GM23338 (cell line): ENCODE data around the gene KCNMA1. TPM values are rescaled to one million over a fixed set of nuclear protein-coding genes. Genes with fewer than 3 reads are reported as not detected.

Experiments used
- ATAC-seq: fragments of 200-7000 bp; cut with Tn5 transposase; 3 replicates; pipeline ENCODE4 v1.9.1; 2020
- DNase-seq: peaks from one replicate; pipeline ENCODE4 v3.0.0-alpha.2; 2015; ENCODE audit warnings: low spot score
- H2AFZ ChIP-seq: fragments of 200-600 bp; sonication (generic); 2 replicates; pipeline ENCODE4 v1.8.0; 2016; ENCODE audit warnings: antibody characterized with exemption, mild to moderate bottlenecking, moderate library complexity
- H3F3A ChIP-seq: fragments of 200-600 bp; sonication (generic); replicated peaks from 2 replicates; pipeline ENCODE4 v1.8.0; 2017; ENCODE audit warnings: antibody characterized with exemption, mixed run types, low read depth
- H3K27ac ChIP-seq: fragments of 200-600 bp; sonication (generic); 2 replicates; pipeline ENCODE4 v1.6.1; 2016; ENCODE audit warnings: low read depth
- H3K27me3 ChIP-seq: fragments of 200-600 bp; sonication (generic); 2 replicates; pipeline ENCODE4 v1.8.0; 2016; ENCODE audit warnings: mild to moderate bottlenecking, mixed run types, moderate library complexity; ENCODE audit not compliant: insufficient read depth
- H3K36me3 ChIP-seq: fragments of 200-600 bp; sonication (generic); 2 replicates; pipeline ENCODE4 v1.8.0; 2016; ENCODE audit warnings: mild to moderate bottlenecking; ENCODE audit not compliant: insufficient read depth
- H3K4me1 ChIP-seq: fragments of 200-600 bp; sonication (generic); 2 replicates; pipeline ENCODE4 v1.8.0; 2016; ENCODE audit warnings: mild to moderate bottlenecking, moderate library complexity; ENCODE audit not compliant: insufficient read depth
- H3K4me2 ChIP-seq: fragments of 200-600 bp; sonication (generic); 2 replicates; pipeline ENCODE4 v1.7.1; 2017; ENCODE audit warnings: mixed run types
- H3K4me3 ChIP-seq: fragments of 200-600 bp; sonication (generic); 2 replicates; pipeline ENCODE4 v1.6.1; 2016; ENCODE audit warnings: mixed run types
- H3K79me2 ChIP-seq: fragments of 200-600 bp; sonication (generic); replicated peaks from 2 replicates; pipeline ENCODE4 v1.8.0; 2017; ENCODE audit warnings: mild to moderate bottlenecking; ENCODE audit not compliant: insufficient read depth
- H3K9me2 ChIP-seq: fragments of 200-600 bp; sonication (generic); 2 replicates; pipeline ENCODE4 v1.8.0; 2017; ENCODE audit not compliant: insufficient read depth
- H4K20me1 ChIP-seq: fragments of 200-600 bp; sonication (generic); replicated peaks from 2 replicates; pipeline ENCODE4 v1.8.0; 2017; ENCODE audit warnings: mild to moderate bottlenecking; ENCODE audit not compliant: insufficient read depth
- H3K27ac Mint-ChIP-seq: 2 replicates; pipeline ENCODE4 v1.8.0; 2020; ENCODE audit warnings: inconsistent platforms, mild to moderate bottlenecking, moderate library complexity, mixed read lengths
- H3K27me3 Mint-ChIP-seq: 3 replicates; pipeline ENCODE4 v1.8.0; 2022; ENCODE audit warnings: low read depth, mild to moderate bottlenecking, moderate library complexity, mixed read lengths, inconsistent platforms; ENCODE audit not compliant: insufficient read depth, poor library complexity
- H3K36me3 Mint-ChIP-seq: 3 replicates; pipeline ENCODE4 v1.8.0; 2021; ENCODE audit warnings: low read depth, mild to moderate bottlenecking, inconsistent platforms, moderate library complexity, mixed read lengths
- H3K4me1 Mint-ChIP-seq: 3 replicates; pipeline ENCODE4 v1.8.0; 2020; ENCODE audit warnings: mild to moderate bottlenecking, inconsistent platforms, mixed read lengths
- H3K4me3 Mint-ChIP-seq: 3 replicates; pipeline ENCODE4 v1.8.0; 2021; ENCODE audit warnings: moderate library complexity, mild to moderate bottlenecking, inconsistent platforms, mixed read lengths
- H3K9me3 Mint-ChIP-seq: 3 replicates; pipeline ENCODE4 v1.8.0; 2020; ENCODE audit warnings: moderate library complexity, mild to moderate bottlenecking, inconsistent platforms, mixed read lengths
- EZH2phosphoT487 ChIP-seq: fragments of 200-600 bp; sonication (generic); IDR thresholded peaks from one replicate; pipeline ENCODE4 v1.8.1; 2018; ENCODE audit warnings: antibody characterized with exemption; ENCODE audit not compliant: unreplicated experiment
- JUNB ChIP-seq: IDR thresholded peaks from one replicate; pipeline ENCODE4 v1.6.1; 2016; ENCODE audit warnings: antibody characterized with exemption; ENCODE audit not compliant: unreplicated experiment
- STAT1 ChIP-seq: IDR thresholded peaks from one replicate; pipeline ENCODE4 v1.6.1; 2016; ENCODE audit warnings: antibody characterized with exemption; ENCODE audit not compliant: unreplicated experiment
- polyA plus RNA-seq: library from polyadenylated mRNA; unstranded; fragments of >200 nt; fragmentation: Nextera tagmentation; extraction: Ambion mirVana; gene quantifications from 2 replicates; pipeline ENCODE4 v1.2.1, GENCODE V29; 2016
- total RNA-seq: library from RNA; depleted of rRNA; stranded (reverse); fragments of >200 nt; shearing (Covaris generic); gene quantifications from 2 replicates; pipeline ENCODE4 v1.2.3, GENCODE V29; 2014
- TF ChIP-seq, protein P1 (sequence below): fragments of 250-450 bp; sonication (Bioruptor Pico); IDR thresholded peaks from 2 replicates; pipeline ENCODE4 v1.5.0; 2020; ENCODE audit warnings: mild to moderate bottlenecking, moderate library complexity

KCNMA1 gene
- total and polyA plus RNA-seq, 2 experiments from 2014 or later: 8.2 to 9.0 TPM

DNA sequence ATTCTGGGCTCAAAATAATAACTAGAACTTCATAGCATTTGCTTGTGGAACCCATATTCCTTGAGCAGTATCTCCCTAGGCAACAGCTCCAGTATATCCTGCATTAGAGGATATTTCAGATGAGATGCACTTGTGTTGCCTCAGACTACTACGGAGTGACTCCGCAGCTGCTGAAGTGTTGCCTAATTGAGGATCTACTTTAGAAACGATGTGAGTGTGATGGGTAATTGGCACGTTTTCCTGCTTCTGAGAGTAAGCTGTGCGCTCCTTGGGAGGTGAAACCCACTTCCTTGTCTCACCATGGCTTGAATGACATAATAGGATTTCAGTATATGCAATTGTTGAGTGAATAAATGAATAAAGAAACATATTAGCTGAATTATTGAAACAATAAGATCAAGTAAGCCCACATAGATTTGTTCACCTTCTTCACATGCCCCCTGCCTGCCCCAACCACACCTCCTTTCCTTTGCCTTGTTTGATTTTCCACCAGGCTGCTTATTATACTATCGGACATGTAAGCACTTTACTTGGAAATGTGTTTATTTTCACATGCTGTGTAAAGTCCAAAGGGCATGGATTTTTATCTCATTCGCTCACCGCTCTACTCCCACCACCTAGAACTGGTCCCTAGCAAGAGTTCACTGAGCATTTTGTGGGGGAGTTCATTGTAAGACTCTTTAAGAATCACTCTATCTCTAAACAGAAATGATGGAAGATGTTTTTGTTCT is 303.8 kb downstream of the KCNMA1 start:
- H3K4me3 Mint-ChIP-seq: no peak overlapping the region
- H3K9me3 Mint-ChIP-seq: no peaks in the 10 kb centered on the region
- TF ChIP-seq, protein P1, sequence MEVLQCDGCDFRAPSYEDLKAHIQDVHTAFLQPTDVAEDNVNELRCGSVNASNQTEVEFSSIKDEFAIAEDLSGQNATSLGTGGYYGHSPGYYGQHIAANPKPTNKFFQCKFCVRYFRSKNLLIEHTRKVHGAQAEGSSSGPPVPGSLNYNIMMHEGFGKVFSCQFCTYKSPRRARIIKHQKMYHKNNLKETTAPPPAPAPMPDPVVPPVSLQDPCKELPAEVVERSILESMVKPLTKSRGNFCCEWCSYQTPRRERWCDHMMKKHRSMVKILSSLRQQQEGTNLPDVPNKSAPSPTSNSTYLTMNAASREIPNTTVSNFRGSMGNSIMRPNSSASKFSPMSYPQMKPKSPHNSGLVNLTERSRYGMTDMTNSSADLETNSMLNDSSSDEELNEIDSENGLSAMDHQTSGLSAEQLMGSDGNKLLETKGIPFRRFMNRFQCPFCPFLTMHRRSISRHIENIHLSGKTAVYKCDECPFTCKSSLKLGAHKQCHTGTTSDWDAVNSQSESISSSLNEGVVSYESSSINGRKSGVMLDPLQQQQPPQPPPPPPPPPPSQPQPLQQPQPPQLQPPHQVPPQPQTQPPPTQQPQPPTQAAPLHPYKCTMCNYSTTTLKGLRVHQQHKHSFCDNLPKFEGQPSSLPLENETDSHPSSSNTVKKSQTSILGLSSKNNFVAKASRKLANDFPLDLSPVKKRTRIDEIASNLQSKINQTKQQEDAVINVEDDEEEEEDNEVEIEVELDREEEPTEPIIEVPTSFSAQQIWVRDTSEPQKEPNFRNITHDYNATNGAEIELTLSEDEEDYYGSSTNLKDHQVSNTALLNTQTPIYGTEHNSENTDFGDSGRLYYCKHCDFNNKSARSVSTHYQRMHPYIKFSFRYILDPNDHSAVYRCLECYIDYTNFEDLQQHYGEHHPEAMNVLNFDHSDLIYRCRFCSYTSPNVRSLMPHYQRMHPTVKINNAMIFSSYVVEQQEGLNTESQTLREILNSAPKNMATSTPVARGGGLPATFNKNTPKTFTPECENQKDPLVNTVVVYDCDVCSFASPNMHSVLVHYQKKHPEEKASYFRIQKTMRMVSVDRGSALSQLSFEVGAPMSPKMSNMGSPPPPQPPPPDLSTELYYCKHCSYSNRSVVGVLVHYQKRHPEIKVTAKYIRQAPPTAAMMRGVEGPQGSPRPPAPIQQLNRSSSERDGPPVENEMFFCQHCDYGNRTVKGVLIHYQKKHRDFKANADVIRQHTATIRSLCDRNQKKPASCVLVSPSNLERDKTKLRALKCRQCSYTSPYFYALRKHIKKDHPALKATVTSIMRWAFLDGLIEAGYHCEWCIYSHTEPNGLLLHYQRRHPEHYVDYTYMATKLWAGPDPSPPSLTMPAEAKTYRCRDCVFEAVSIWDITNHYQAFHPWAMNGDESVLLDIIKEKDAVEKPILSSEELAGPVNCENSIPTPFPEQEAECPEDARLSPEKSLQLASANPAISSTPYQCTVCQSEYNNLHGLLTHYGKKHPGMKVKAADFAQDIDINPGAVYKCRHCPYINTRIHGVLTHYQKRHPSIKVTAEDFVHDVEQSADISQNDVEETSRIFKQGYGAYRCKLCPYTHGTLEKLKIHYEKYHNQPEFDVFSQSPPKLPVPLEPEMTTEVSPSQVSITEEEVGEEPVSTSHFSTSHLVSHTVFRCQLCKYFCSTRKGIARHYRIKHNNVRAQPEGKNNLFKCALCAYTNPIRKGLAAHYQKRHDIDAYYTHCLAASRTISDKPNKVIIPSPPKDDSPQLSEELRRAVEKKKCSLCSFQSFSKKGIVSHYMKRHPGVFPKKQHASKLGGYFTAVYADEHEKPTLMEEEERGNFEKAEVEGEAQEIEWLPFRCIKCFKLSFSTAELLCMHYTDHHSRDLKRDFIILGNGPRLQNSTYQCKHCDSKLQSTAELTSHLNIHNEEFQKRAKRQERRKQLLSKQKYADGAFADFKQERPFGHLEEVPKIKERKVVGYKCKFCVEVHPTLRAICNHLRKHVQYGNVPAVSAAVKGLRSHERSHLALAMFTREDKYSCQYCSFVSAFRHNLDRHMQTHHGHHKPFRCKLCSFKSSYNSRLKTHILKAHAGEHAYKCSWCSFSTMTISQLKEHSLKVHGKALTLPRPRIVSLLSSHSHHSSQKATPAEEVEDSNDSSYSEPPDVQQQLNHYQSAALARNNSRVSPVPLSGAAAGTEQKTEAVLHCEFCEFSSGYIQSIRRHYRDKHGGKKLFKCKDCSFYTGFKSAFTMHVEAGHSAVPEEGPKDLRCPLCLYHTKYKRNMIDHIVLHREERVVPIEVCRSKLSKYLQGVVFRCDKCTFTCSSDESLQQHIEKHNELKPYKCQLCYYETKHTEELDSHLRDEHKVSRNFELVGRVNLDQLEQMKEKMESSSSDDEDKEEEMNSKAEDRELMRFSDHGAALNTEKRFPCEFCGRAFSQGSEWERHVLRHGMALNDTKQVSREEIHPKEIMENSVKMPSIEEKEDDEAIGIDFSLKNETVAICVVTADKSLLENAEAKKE: no peak
- TF ChIP-seq JUNB: no peak

DNA sequence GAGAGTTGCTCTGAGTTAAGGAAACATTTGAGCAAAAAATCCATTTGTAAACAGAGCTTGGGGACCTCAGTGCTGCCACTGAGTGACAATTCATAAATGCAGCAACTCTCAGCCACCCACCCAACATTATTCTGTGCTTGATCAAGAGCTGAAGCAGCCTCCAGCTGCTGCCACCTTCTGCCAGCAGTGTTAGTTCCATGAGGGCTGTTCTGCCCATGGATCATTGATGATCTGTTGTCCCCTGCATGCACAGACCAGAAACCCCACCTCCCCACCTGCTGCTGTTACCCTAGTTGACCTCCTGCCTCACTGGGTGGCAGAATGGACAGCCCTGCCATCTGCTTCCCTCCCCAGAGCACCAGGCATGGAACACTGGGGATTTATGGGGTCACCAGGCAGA is 305.4 kb downstream of the KCNMA1 start:
- Mint-ChIP-seq H3K4me1 (no peaks in the 10 kb centered on the region; the same call in 2 of the 3 replicates), H3K36me3 (no peaks in the 10 kb centered on the region), H3K4me3 (no peak overlapping the region), H3K27me3 (peaks cover 3% of the 10 kb centered on the region), H3K27ac (no peak overlapping the region; the same call in 1 of the 2 replicates), H3K9me3 (no peaks in the 10 kb centered on the region)
- Histone ChIP-seq H3K79me2 (no peaks in the 10 kb centered on the region), H3K27me3 (no peaks in the 10 kb centered on the region), H3K4me1 (no peaks in the 10 kb centered on the region), H3K36me3 (no peaks in the 10 kb centered on the region), H4K20me1 (no peaks in the 10 kb centered on the region), H3K4me3 (no peak overlapping the region), H3F3A (no peaks in the 10 kb centered on the region), H2AFZ (no peak overlapping the region), H3K4me2 (no peak overlapping the region), H3K9me2 (no peaks in the 10 kb centered on the region), H3K27ac (no peak overlapping the region)
- DNase-seq: no peak
- ATAC-seq: no peak
- TF ChIP-seq STAT1: no peak
- TF ChIP-seq EZH2phosphoT487: no peak

More for the DNA sequence above, 303.8 kb downstream of the KCNMA1 start:
- Histone ChIP-seq H3K9me2 (no peaks in the 10 kb centered on the region), H3K27me3 (no peaks in the 10 kb centered on the region), H3F3A (no peaks in the 10 kb centered on the region), H3K36me3 (no peaks in the 10 kb centered on the region), H3K4me1 (no peaks in the 10 kb centered on the region), H3K79me2 (no peaks in the 10 kb centered on the region), H3K4me2 (no peak overlapping the region), H3K27ac (no peak overlapping the region), H2AFZ (no peak overlapping the region), H3K4me3 (no peak overlapping the region), H4K20me1 (no peaks in the 10 kb centered on the region)
- DNase-seq: no peak
- Mint-ChIP-seq H3K27me3 (peaks cover 3% of the 10 kb centered on the region), H3K36me3 (no peaks in the 10 kb centered on the region), H3K27ac (no peak overlapping the region), H3K4me1 (no peaks in the 10 kb centered on the region; the same call in 2 of the 3 replicates)
- no peak for ATAC-seq
